Left cardiac atrium (tissue), 4 donors: ENCODE data around the gene CARM1. TPM values are rescaled to one million over a fixed set of nuclear protein-coding genes. Genes with fewer than 3 reads are reported as not detected.
A peak's percentile ranks its signal among the peaks of the same experiment; 100 is the strongest.

Source experiments
- ATAC-seq, 2 donors: fragments of 200-7000 bp; cut with Tn5 transposase; one replicate each; pipeline ENCODE4 v1.9.1; 2020; ENCODE audit warnings: mild to moderate bottlenecking in 2 of 2, moderate library complexity in 2 of 2
- DNase-seq: peaks from one replicate; pipeline ENCODE4 v3.0.0-alpha.2; 2020
- intact Hi-C, 2 donors: fragments of 100-400 bp; cut with DNase I; formaldehyde crosslinking; loops; one replicate each; pipeline versions ENCODE4 v1.14.1 to v1.15.1; 2022 to 2023
- total RNA-seq, 2 donors: library from RNA; stranded (reverse); fragmentation: NEBNext Ultra II Directional; extraction: Animal tissue kit (Norgen Biotek cat#: 25700); gene quantifications; one replicate each; pipeline ENCODE4 v1.2.1, GENCODE V29; 2021
- donor health status: DM: no; HTN: yes; CAD: no.
- donor health status: DM: no; HTN: yes; CAD: no; lungs with severe emphysema.
- donor health status: DM: yes; HTN: yes; CAD: no.
- donor health status: Dilated cardiomyopathy.

Gene CARM1
- total RNA-seq, 2 donors from 2014 or later: 31.9 to 32.4 TPM

- DNase-seq (no peak), ATAC-seq (no peak)
- intact Hi-C loops: no loop called here
These were observed 18.5 kb downstream of the CARM1 start for GRCh38 chr19:10889880-10890279.

- no peak for DNase-seq
- peak; percentile 25 to 38 for ATAC-seq
- intact Hi-C loops: no loop called here
These were observed 20.2 kb downstream of the CARM1 start for GRCh38 chr19:10891405-10892086.

GRCh38 chr19:10892256-10892655, 20.9 kb downstream of the CARM1 start:
- DNase-seq: no peak
- ATAC-seq: no peak

GRCh38 chr19:10894911-10895213, 23.5 kb downstream of the CARM1 start:
- no peak for ATAC-seq
- intact Hi-C loops: no loop called here
- DNase-seq: no peak

More at GRCh38 chr19:10892256-10892655, 20.9 kb downstream of the CARM1 start:
- intact Hi-C loops: no loop called here

- DNase-seq (no peak), ATAC-seq (no peak)
- intact Hi-C loops: no loop called here
These were observed 24.0 kb downstream of the CARM1 start for GRCh38 chr19:10895363-10895762.

GRCh38 chr19:10895920-10896319, 24.6 kb downstream of the CARM1 start:
- DNase-seq (no peak), ATAC-seq (no peak)
- intact Hi-C loops: no loop called here

- DNase-seq: no peak
- intact Hi-C loops: no loop called here
- no peak for ATAC-seq
These were observed 25.6 kb downstream of the CARM1 start for GRCh38 chr19:10896851-10897526.

- DNase-seq (no peak), ATAC-seq (peak in 1 of 2 donors; percentile 13)
- intact Hi-C loops: no loop called here
These were observed 27.3 kb downstream of the CARM1 start for GRCh38 chr19:10898633-10899032.

- peak; percentile 50 to 62 for ATAC-seq
- intact Hi-C loops: no loop called here
- no peak for DNase-seq
These were observed 27.8 kb downstream of the CARM1 start for GRCh38 chr19:10899151-10899653.

GRCh38 chr19:10907925-10908324, 36.6 kb downstream of the CARM1 start:
- no peak for DNase-seq
- intact Hi-C loops: no loop called here
- peak in 1 of 2 donors; percentile 14 for ATAC-seq

GRCh38 chr19:10908380-10908960, 37.1 kb downstream of the CARM1 start:
- no peak for DNase-seq
- intact Hi-C loops: no loop called here

GRCh38 chr19:10911579-10912363, 40.4 kb downstream of the CARM1 start:
- intact Hi-C loops: no loop called here
- DNase-seq: no peak
- ATAC-seq: no peak

More at GRCh38 chr19:10908380-10908960, 37.1 kb downstream of the CARM1 start:
- no peak for ATAC-seq

GRCh38 chr19:10912619-10913018, 41.3 kb downstream of the CARM1 start:
- DNase-seq: no peak
- ATAC-seq: no peak
- intact Hi-C loops: no loop called here

- ATAC-seq (no peak), DNase-seq (no peak)
- intact Hi-C loops: no loop called here
These were observed 42.5 kb downstream of the CARM1 start for GRCh38 chr19:10913716-10914340.

- DNase-seq (no peak), ATAC-seq (no peak)
- intact Hi-C loops: loop anchor here in 1 of 2 donors (5.0 kb wide), 1 partner anchor 33 kb away; no protein-coding TSS in a partner anchor
These were observed 44.1 kb downstream of the CARM1 start for GRCh38 chr19:10915130-10916091.

GRCh38 chr19:10916602-10917001, 45.2 kb downstream of the CARM1 start:
- intact Hi-C loops: loop anchor here in 1 of 2 donors (5.0 kb wide), 1 partner anchor 34 kb away; no protein-coding TSS in a partner anchor
- no peak for ATAC-seq

GRCh38 chr19:10918359-10918758, 47.0 kb downstream of the CARM1 start:
- intact Hi-C loops: loop anchor here in 1 of 2 donors (5.0 kb wide), 1 partner anchor 36 kb away; no protein-coding TSS in a partner anchor
- DNase-seq (no peak), ATAC-seq (no peak)

More at GRCh38 chr19:10916602-10917001, 45.2 kb downstream of the CARM1 start:
- no peak for DNase-seq
